LNCAP (cell line): ENCODE data around the gene CAMKMT.
A peak's percentile ranks its signal among the peaks of the same experiment; 100 is the strongest.

Source experiments
- CTCF ChIP-seq: fragments of 450-650 bp; IDR thresholded peaks from 2 replicates; pipeline ENCODE4 v1.5.1; 2017; ENCODE audit warnings: mild to moderate bottlenecking

CAMKMT gene

GRCh38 chr2:44462934-44463849 lies 101.4 kb downstream of the CAMKMT start:
- no peak for TF ChIP-seq CTCF

GRCh38 chr2:44464437-44464836 lies 102.7 kb downstream of the CAMKMT start:
- no peak for TF ChIP-seq CTCF

GRCh38 chr2:44470151-44470550 lies 108.4 kb downstream of the CAMKMT start:
- no peak for TF ChIP-seq CTCF

GRCh38 chr2:44477657-44478414 lies 116.1 kb downstream of the CAMKMT start:
- no peak for TF ChIP-seq CTCF

- peak; percentile 83 for TF ChIP-seq CTCF
These were observed 117.6 kb downstream of the CAMKMT start for GRCh38 chr2:44479127-44479887.

GRCh38 chr2:44480068-44480467 lies 118.3 kb downstream of the CAMKMT start:
- no peak for TF ChIP-seq CTCF

- no peak for TF ChIP-seq CTCF
These were observed 125.3 kb downstream of the CAMKMT start for GRCh38 chr2:44487052-44487451.
